Body of pancreas (tissue), 4 donors: Measurements from ENCODE around the gene TIAM1. TPM values are rescaled to one million over a fixed set of nuclear protein-coding genes. Genes with fewer than 3 reads are reported as not detected.

ENCODE experiments used
- ATAC-seq: fragments of 150-250 bp; one replicate; pipeline ENCODE4 v1.9.1; 2016
- DNase-seq, 4 donors: peaks; one replicate each; pipeline ENCODE4 v3.0.0-alpha.2; 2019
- H3K27ac ChIP-seq, 4 donors: fragments of 200-600 bp; sonication (generic); 1 replicate in 3 of 4; 2 replicates in 1 of 4; pipeline versions ENCODE4 v1.5.1 to v1.6.1; 2016 to 2019; ENCODE audit warnings: mild to moderate bottlenecking in 1 of 4, mixed read lengths in 1 of 4, moderate library complexity in 1 of 4
- H3K27me3 ChIP-seq, 2 donors: fragments of 200-600 bp; sonication (generic); one replicate each; pipeline ENCODE4 v1.6.0; 2016; ENCODE audit warnings: mild to moderate bottlenecking in 1 of 2
- H3K36me3 ChIP-seq, 2 donors: fragments of 200-600 bp; sonication (generic); replicated peaks in 1 of 2; 2 replicates each; pipeline ENCODE4 v1.5.1; 2016; ENCODE audit warnings: low read depth in 2 of 2; ENCODE audit not compliant: insufficient read depth in 1 of 2
- H3K4me1 ChIP-seq: fragments of 200-600 bp; sonication (generic); one replicate; pipeline ENCODE4 v1.6.0; 2016
- H3K4me3 ChIP-seq, 2 donors: fragments of 200-600 bp; sonication (generic); 1 replicate in 1 of 2; 2 replicates in 1 of 2; pipeline ENCODE4 v1.5.1; 2016 to 2019
- H3K9me3 ChIP-seq, 3 donors: fragments of 200-600 bp; sonication (generic); 1 replicate in 2 of 3; 2 replicates in 1 of 3; pipeline ENCODE4 v1.5.1; 2016
- CTCF ChIP-seq, 7 experiments: fragments of 450-650 bp in 4 of 7; fragments of 200-600 bp in 3 of 7; sonication (generic) in 3 of 7; IDR thresholded peaks; one replicate each; pipeline ENCODE4 v1.5.1; 2016 to 2019; ENCODE audit warnings: antibody characterized with exemption in 7 of 7
- POLR2A ChIP-seq, 3 donors: fragments of 450-650 bp; IDR thresholded peaks; one replicate each; pipeline ENCODE4 v1.6.1; 2016; ENCODE audit warnings: antibody characterized with exemption in 3 of 3, mild to moderate bottlenecking in 2 of 3
- WGBS, 2 donors: methylation state at CpG; one replicate each; pipeline ENCODE4 v1.1.5; 2017; 5-methylcytosine and 5-hydroxymethylcytosine counted together
- intact Hi-C: fragments of 100-400 bp; cut with DNase I; formaldehyde crosslinking; loops from one replicate; pipeline ENCODE4 v1.15.1; 2023
- total RNA-seq, 2 donors: library from RNA; depleted of rRNA; stranded (reverse); fragments of >200 nt; gene quantifications; one replicate each; pipeline ENCODE4 v1.1.0, GENCODE V29; 2016

TIAM1 gene
- total RNA-seq, 2 donors from 2014 or later = 3.6 to 8.8 TPM

DNA sequence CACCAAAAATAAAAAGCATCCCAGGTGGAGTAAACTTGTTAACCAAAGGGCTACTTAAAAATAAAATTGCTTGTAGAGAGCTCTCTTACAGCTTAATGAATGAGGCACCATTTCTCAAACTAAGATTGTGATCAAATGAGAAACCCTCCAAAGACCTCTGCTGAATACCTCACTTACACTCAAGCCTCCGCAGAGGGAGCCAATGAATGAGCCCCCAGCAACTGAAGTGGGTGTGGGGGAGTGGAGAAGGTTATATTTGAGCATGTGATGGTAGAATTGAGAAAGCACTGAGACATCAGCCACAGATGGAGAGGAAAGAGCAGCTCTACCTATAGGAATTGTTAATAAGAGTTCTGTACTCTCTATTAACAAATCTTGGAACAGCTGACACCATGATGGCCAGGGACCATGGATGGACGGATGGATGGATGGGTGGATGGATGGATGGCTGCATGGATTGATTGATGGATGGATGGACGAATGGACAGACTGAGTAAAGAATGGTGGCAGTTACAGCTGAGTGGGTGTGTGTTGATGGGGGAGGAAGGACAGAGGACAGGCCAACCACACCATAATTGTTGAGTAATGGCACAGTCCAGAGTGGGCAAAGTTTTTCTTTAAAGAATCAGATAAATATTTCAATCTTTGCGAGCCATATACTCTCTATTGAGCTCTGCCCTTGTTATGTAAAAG is 20.3 kb upstream of the TIAM1 start:
- DNase-seq (no peak), ATAC-seq (no peak)
- Histone ChIP-seq H3K4me1 (no peaks in the 10 kb centered on the region), H3K27me3 (no peaks in the 10 kb centered on the region), H3K27ac (no peak overlapping the region), H3K4me3 (no peak overlapping the region), H3K9me3 (no peaks in the 10 kb centered on the region), H3K36me3 (no peaks in the 10 kb centered on the region)
- WGBS, 2 donors = 53 to 55% methylated on average over 4 of the region's 4 CpGs
- intact Hi-C loops = no loop called here
- no peak for TF ChIP-seq POLR2A (IDR thresholded peaks at IDR 0.05)
- no peak for TF ChIP-seq CTCF (IDR thresholded peaks at IDR 0.05)

DNA sequence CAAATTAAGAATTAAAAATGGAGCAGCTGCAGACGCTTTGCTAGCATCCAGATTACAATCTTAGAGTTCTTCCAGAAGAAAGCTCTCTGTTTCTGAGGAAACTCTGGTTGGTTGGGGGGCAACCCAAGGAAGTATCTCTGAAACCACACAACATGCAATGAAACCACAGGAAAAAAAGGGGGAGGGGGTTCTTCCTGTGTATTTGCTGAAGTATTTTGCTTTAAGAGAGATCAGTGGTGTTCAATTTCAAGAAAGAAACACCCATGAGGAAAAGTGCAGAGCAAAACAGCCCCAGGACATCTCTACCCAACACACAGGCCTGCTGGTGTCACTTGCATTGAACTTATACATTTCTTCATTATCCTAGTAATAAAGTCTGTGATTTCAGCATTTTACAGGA is 19.7 kb upstream of the TIAM1 start:
- TF ChIP-seq POLR2A (IDR thresholded peaks at IDR 0.05) (no peak), CTCF (IDR thresholded peaks at IDR 0.05) (no peak)
- ATAC-seq = no peak
- no peaks in the 10 kb centered on the region for H3K9me3 ChIP-seq
- H3K4me1 ChIP-seq = no peaks in the 10 kb centered on the region
- 33 to 75% methylated on average over 1 of the region's 1 CpG for WGBS, 2 donors
- intact Hi-C loops = no loop called here
- H3K36me3 ChIP-seq = no peaks in the 10 kb centered on the region
- no peak for DNase-seq
- H3K4me3 ChIP-seq = no peak overlapping the region
- no peaks in the 10 kb centered on the region for H3K27me3 ChIP-seq
- no peak overlapping the region for H3K27ac ChIP-seq

- DNase-seq (no peak), ATAC-seq (no peak)
- Histone ChIP-seq H3K4me3 (no peak overlapping the region), H3K9me3 (no peaks in the 10 kb centered on the region), H3K27me3 (no peaks in the 10 kb centered on the region), H3K27ac (no peak overlapping the region), H3K36me3 (no peaks in the 10 kb centered on the region), H3K4me1 (no peaks in the 10 kb centered on the region)
- no peak for TF ChIP-seq CTCF (IDR thresholded peaks at IDR 0.05)
- TF ChIP-seq POLR2A (IDR thresholded peaks at IDR 0.05) = no peak
- intact Hi-C loops = no loop called here
Observed at GRCh38 chr21:31360717-31361116, 16.7 kb upstream of the TIAM1 start.

- H3K4me3 ChIP-seq = no peak overlapping the region
- ATAC-seq (no peak), DNase-seq (no peak)
- no peaks in the 10 kb centered on the region for H3K36me3 ChIP-seq
- H3K27ac ChIP-seq = no peak overlapping the region
- TF ChIP-seq CTCF (IDR thresholded peaks at IDR 0.05) (no peak), POLR2A (IDR thresholded peaks at IDR 0.05) (no peak)
- no peaks in the 10 kb centered on the region for H3K9me3 ChIP-seq
- no peaks in the 10 kb centered on the region for H3K27me3 ChIP-seq
- 85 to 86% methylated on average over 8 of the region's 8 CpGs for WGBS, 2 donors
- intact Hi-C loops = no loop called here
- H3K4me1 ChIP-seq = no peaks in the 10 kb centered on the region
Observed at GRCh38 chr21:31358158-31358557, 14.1 kb upstream of the TIAM1 start.

- TF ChIP-seq POLR2A (IDR thresholded peaks at IDR 0.05) = no peak
- no peak for TF ChIP-seq CTCF (IDR thresholded peaks at IDR 0.05)
- 72 to 86% methylated on average over 4 of the region's 4 CpGs for WGBS, 2 donors
- no peak overlapping the region for H3K4me3 ChIP-seq
- no peak for ATAC-seq
- no peaks in the 10 kb centered on the region for H3K36me3 ChIP-seq
- no peaks in the 10 kb centered on the region for H3K9me3 ChIP-seq
- intact Hi-C loops = no loop called here
- H3K27ac ChIP-seq = no peak overlapping the region
- no peak for DNase-seq
- no peaks in the 10 kb centered on the region for H3K4me1 ChIP-seq
- no peaks in the 10 kb centered on the region for H3K27me3 ChIP-seq
Observed at GRCh38 chr21:31356440-31356839, 12.4 kb upstream of the TIAM1 start.
